Activated CD4-positive, alpha-beta T cell treated with anti-CD3 and anti-CD28 coated beads, Interleukin-2, amount 50 U/mL, for 24 hours (primary cell): ENCODE measurements around the gene FKBP5.
"Not testable (repeated sequence)": the region's sequence is repeated elsewhere in the genome, so short reads cannot be mapped to it uniquely, and the experiment has no call there.

Experiments used
- DNase-seq, 2 donors: peaks; one replicate each; pipeline ENCODE4 v3.0.0-alpha.2; 2020; ENCODE audit warnings: low read depth in 1 of 2, low spot score in 1 of 2

FKBP5 gene

DNA sequence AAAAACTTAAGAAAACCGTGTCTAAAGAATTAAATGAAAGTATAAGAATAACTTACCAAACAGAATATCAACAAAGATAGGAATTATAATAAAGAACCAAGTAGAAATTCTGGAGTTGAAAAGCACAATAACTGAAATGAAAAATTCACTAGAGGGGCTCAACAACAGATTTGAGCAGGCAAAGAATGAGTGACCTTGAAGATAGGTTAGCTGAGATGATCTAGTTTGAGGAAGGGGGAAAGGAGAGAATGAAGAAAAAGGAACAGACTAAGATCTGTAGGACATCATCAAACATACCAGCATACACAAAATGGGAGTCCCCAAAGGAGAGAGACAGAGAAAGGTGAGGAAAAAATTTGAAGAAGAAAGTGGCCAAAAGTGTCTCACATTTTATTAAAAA is 138.3 kb downstream of the FKBP5 start:
- no peak for DNase-seq

DNA sequence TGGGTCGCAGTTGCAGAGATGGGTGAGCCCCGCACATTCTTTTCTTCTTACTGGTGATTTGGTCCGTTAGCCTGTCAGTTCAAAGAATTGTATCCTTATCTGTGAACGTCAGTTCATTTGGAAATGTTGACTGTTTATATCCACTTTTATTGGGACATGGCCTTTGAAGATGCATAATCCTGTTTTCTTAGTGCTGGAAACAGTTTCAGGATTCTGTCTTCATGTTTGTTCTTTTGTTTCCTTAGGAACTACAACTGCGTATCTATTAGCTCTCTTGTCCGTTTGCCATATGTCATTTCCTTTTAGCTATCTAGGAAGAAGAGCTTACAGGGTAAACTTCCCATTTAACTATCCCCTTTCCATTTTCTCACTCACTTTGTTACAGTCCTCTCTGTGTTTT is 141.0 kb downstream of the FKBP5 start:
- no peak for DNase-seq

- DNase-seq = no peak
Observed at GRCh38 chr6:35544769-35545361, 143.8 kb downstream of the FKBP5 start.

GRCh38 chr6:35543459-35544193 is 145.1 kb downstream of the FKBP5 start:
- no peak for DNase-seq

- DNase-seq = no peak
Observed at GRCh38 chr6:35541836-35542235, 146.9 kb downstream of the FKBP5 start.

GRCh38 chr6:35539223-35539622 is 149.5 kb downstream of the FKBP5 start:
- DNase-seq = no peak

DNA sequence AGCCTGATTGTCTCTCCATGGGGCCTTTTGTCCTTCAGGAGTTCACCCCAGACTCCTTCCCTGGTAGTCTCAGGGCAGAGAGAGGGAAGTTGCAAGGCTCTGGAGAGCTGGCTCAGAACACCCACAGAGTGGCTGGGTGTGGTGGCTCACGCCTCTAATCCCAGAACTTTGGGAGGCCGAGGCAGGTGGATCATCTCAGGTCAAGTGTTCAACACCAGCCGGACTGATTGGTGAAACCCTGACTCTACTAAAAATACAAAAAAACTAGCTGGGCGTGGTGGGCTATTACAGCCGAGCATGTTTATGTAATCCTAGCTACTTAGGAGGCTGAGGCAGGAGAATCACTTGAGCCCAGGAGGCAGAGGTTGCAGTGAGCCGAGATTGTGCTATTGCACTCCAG is 152.9 kb downstream of the FKBP5 start:
- DNase-seq = not testable (repeated sequence)

- no peak for DNase-seq
Observed at GRCh38 chr6:35534407-35535170, 154.1 kb downstream of the FKBP5 start.

DNA sequence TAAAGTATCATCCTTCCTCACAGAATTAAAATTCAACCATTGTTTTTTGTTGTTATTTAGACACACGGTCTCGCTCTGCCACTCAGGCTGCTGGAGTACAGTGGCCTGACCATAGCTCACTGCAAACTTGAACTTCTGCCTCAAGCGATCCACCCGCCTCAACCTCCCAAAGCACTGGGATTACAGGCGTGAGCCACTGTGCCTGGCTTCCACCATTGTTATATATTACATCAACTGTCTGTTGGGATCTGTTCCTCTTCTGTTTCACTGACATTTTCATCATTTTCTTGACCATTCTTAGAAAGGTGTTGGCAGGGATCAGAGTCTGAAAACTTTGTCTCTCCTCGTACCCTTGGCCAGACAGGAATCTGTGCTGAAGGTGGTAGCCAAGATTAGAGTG is 154.7 kb downstream of the FKBP5 start:
- no peak for DNase-seq

- no peak for DNase-seq
Observed at GRCh38 chr6:35532126-35532525, 156.6 kb downstream of the FKBP5 start.

- DNase-seq = no peak
Observed at GRCh38 chr6:35524380-35525020, 164.2 kb downstream of the FKBP5 start.
